HG02938 (cell line): ENCODE measurements around the gene MRPS14.
A peak's percentile ranks its signal among the peaks of the same experiment; 100 is the strongest.
"Not testable (repeated sequence)": the region's sequence is repeated elsewhere in the genome, so short reads cannot be mapped to it uniquely, and the experiment has no call there.

ENCODE experiments used
- ATAC-seq: cut with Tn5 transposase; IDR thresholded peaks from one replicate; pipeline ENCODE4 v1.9.1; 2021; ENCODE audit warnings: mild to moderate bottlenecking, moderate library complexity; ENCODE audit not compliant: unreplicated experiment

Gene MRPS14

DNA sequence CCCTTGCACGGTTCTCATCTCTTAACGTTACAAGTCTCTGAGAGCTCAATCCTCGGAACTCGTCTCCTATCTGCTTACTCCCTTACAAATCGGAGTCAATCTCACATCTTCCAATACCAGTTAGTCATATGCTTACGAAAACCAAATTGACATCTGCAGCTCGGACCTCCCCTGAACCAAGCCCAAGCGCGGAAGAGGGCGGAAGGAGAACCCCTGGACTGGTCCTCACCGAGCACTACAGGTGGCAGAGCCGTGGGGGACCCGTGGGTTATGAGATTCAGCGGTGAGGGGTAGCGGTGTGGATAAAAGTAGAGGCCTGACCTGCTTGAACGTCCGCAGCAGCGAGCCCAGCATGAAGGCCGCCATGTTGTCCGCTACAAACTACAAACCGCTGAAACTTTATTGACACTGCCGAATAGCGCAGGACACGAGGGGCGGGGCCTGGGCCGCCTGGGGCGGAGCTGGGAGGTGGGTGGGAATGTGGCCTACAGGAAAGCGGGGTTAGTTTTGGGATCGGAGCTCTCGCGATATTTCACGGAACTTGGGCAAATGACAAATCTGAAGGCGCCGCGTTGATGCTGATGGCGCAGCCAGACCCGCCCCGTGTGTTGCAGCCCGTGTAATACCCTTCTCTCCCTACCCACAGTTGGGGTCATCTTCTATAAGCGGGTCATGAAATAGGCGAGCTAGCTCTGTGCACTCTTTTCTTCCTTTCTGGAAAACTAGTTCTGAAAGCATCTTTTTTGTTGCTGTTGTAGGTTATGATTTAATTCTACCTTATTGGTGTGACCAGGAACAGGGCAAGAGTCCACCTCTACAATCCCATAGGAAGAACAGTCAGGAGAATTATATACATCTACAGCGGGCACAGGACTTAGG lies at the start of gene MRPS14:
Gene MRPS14 (minus strand): TSS at position 383 of the 879 bp plus-strand sequence. CDS start 17 bp downstream, at position 366.
- ATAC-seq = peak; percentile 86

DNA sequence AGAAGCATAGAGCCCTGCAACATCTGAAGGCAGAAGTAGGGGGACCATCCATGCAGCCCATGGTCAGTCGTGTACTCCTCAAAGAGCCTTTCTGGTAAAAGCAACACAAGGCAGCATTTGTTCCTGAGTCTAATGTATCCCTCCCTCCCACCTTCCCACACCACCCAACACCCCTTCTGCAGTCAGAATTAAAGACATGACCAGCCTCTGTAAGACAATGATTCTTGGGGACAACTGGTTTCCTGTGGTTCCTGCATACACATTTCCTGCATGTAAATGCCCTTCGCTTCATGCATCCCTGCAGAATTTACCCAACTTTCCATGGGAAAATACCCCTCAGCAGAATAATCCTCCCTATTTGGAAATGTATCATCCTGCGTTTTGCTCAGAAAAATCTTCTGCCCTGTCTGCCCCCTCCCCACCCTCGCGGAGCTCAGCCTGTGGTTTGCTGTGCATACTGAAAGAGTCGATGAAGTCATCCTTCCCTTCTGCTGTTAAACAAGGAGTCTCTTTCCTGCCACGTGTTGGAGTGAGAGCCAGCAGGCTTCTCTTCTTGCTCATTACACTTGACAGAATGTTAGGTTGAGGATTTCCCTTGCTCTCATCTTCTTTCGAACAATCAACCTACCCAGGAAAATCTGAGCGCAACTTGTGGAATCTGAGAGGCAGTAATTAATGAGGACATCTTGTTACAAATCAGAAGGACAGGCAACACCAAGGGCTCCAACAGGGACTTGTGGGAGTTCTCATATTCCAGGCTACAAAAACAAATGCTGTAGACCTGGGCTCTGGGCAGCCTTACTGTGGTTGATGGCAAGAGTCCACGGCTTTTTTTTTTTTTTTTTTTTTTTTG lies 49.1 kb upstream of the MRPS14 start:
- ATAC-seq = peak; percentile 69

DNA sequence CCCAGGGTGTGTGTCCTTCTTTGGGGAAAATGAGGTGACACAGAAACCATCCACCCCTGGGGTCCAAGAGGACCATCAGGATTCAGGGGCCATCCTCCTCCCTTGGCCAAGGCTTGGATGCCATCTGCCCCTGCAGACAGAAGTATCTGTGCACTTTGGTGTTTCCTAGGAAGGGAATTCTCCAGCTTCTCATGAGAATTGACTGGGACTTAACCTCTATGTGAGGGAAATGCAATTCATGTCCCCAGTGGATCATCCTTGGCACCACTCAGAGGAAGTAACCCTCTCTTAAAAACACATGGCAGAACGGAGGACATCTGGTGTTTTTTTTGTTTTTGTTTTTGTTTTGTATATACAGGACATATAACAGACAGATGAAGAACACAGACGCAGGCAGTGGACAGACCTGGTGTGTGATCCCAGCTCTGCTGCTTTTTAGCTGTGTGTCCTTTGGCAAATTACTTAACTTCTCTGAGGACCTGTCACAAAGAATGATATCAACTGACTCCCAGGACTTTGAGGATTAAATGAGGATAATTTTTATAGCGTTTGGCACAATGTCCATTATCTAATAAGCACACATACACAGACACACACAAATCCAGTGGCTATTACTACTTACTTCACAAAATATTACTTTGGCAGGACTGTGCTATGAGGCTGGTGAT lies 48.2 kb upstream of the MRPS14 start:
- ATAC-seq = no peak

DNA sequence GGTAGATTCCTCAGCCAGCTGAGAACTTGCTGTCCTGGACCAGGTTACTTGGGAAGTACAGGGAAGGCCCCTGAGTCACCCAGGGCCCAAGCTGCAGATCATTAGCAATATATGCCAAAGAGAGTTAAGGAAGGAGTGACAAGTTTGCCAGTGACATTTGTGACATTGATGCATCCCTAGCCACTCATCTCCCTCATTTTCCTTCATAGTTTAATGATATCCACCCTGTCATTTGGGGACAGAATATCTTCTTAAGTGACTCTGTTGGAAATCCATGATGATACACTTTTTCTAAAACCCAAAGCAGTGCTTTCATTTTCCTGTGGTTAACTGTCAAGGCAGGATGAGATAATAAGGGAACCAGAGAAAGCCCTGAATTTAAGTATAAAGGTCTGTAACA lies 47.6 kb upstream of the MRPS14 start:
- no peak for ATAC-seq

DNA sequence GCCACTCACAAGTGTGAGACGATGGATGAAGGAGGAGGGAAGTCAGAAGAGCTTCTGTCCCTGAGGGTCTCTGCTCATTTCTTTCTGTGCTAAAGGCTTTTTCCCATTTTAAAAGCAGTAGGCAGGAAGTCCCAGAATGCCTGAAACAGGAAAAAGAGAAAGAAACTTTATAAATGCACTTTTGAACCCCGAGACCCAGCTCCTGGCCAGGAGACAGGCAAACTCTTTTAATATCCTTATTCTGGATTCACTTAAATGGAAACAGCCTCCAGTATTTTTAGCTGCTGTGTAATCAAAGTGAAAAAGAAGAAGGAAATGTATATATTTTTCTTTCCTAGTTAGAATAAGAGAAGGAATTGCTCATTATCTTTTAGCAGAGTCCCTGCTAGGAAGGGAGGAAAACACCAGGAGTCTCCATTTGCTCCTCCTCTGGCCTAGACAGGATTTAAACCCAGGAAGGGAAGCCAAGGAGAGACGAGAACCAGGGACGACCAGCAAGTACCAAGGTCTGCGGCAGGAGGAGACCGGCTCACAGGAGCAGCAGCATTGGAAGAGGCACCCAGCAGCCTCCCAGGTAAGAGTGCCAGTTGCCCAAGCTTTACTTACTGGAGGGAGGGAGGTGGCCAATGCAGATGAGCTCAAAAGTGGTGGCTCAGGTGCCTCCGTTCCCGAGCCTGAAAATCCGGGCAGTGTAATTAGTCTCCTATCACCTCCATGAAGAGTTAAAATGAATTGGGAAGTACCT lies 44.3 kb upstream of the MRPS14 start, which contains the start of gene TNN:
Gene TNN (plus strand): TSS at position 472 of the 745 bp plus-strand sequence. CDS start 9,586 bp downstream, outside the sequence.
- ATAC-seq = no peak

DNA sequence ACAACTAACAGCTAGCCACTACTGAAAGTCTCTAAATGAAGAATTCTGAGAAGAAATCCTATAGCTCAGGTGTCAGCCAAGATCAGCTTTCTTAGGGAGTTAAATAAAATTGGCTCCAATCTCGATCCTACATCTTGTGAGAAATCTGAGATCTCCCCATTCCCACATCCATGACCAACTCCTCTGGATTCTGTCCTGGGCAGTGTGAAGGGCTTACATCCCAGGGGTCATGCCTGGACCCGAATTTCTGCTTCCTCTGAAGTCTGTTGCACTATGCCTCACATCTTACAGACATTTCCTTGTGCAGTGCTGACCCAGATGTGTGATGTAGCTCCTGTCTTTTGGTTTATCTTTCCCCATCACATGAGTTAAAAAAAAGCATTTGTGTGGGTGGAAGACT lies 39.6 kb upstream of the MRPS14 start:
- no peak for ATAC-seq

DNA sequence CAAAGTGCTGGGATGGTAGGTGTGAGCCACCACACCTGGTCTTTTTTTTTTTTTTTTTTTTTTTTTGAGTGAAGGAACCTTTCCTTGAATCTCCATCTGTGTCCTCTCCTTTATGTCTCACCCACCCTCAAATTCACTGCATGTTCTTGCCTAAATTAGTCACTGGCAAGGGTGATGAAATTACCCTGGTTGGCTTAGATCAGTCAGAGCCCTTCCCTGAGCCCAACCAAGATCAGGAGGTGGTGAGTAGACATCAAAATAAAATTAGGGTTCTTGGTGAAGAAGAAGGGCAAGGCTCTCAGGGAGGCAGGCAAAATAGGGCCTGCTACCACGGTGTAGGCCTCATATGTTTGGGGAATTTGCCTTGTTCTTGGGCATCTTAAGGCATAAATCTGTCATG lies 39.1 kb upstream of the MRPS14 start:
- ATAC-seq = no peak

DNA sequence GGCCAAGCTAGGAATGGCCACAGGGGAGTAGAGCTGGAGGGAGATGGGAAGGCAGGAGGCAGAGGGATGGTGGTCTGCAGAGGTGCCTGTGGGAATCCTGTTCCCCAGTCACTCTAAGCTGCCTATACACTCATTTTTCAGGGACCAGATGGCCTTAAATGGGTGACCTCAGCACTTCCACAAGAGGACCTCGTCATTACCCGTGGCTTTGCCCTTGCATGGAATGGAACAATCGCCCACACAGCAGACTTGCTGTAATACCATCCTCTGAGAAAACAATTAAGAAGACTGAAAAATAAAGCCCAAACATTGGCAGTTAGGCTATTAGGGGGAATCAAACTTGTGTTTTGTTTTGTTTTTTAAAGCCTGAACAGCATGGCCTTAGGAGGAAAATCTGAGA lies 31.5 kb upstream of the MRPS14 start:
- no peak for ATAC-seq

DNA sequence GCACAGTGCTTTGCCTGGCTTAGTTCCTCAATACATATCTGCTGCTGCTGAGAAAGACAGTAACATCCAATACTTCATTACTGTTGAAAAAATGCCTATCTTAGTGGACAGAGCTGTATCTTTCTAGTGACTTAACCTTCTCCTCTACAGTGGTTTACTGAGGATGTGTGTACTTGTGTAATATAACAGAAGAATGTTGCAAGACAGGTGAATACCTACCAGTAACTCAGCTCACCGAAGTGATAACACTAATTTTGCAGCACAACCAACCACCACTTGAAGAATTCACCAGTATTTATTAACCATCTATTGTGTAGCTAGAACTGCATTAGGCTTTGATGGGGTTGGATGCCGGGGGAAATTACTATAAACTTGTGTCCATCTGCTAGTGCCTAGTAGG lies 27.8 kb upstream of the MRPS14 start:
- ATAC-seq = no peak

DNA sequence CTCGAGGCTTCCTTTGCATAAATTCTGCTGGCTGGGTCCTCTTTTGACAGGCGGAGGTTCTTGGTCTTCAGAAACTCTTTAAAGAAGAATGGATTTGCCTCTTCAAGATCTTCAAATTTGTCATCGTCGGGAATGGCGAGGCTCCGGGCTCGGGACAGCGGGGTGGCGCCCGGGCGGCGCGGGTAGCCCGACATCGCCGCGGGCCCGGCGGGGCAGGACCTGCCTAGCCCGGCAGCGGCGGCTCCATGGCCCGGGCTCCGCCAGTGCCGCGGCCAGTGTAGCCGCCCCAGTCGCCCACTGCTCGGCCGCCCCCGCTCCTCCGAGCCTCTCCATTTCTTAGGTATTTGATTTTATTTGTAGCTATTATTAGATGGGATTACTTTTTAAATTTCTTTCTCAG lies 22.3 kb upstream of the MRPS14 start:
- ATAC-seq = no peak

DNA sequence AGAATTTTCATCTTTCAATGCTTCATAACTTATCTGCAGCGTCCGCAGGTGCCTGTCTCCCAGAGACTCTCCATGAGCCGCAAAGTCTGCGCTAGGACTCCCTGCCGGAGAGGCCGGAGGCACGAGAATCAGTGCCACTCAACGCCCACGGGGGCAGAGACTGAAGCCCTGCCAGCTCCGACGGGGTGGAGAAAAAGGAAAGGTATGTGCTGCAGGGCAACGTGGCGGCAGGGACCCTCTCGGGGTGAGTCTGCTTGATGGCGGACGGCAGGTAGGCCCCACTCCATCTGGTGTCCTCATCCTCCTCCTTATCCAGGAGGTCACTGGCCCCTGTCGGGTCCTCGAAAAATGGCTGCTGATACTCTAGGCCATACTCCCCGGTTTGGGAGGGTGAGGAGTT lies 21.9 kb upstream of the MRPS14 start:
- ATAC-seq = no peak

DNA sequence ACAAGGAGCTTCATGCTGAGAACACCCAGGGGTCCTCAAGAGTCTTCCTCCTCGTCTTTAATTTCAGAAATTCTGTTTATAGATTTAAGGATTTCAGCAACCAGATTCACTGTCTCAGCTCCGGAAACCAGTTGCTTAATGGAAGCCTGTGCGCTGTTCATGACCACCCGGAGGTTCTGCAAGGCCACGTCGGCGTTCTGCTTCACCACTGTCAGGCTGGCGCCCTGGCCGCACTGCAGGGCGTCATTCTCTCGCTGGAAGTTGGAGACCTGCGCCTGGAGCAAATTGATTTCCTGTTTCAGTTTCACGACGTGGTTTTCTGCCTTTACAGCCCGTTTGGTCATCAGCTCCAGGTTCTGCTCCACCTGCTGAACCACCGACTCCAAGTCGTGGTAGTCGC lies 21.4 kb upstream of the MRPS14 start:
- not testable (repeated sequence) for ATAC-seq

DNA sequence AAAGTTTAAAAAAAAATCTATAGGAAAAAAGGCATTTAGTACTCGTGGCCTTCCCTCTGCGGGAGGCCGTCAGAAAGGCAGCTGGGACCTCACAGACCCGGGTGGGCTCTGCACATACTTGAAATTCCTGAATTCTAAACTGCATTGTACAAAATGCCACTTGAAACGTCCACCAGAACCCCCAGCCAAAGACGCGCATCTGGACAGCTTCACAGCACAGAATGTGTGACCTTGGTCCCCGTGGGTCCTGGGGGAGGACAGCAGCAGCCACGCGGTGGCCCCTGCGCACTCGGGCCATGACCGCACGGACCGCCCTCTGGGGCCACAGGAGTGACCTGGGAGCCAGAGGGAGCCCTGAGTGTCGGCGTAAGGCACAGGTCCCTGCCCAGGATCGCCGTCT lies 20.6 kb upstream of the MRPS14 start:
- ATAC-seq = no peak

DNA sequence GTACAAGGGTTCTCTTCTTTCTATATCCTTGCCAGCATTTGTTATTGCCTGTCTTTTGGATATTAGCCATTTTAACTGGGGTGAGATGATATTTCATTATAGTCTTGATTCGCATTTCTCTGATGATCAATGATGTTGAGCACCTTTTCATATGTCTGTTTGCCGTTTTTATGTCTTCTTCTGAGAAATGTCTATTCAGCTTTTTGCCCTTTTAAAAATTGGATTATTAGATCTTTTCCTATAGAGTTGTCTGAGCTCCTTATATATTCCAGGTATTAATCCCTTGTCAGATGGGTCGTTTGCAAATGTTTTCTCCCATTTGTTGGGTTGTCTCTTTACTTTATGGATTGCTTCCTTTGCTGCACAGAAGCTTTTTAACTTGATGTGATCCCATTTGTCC lies 19.4 kb upstream of the MRPS14 start:
- ATAC-seq = no peak

DNA sequence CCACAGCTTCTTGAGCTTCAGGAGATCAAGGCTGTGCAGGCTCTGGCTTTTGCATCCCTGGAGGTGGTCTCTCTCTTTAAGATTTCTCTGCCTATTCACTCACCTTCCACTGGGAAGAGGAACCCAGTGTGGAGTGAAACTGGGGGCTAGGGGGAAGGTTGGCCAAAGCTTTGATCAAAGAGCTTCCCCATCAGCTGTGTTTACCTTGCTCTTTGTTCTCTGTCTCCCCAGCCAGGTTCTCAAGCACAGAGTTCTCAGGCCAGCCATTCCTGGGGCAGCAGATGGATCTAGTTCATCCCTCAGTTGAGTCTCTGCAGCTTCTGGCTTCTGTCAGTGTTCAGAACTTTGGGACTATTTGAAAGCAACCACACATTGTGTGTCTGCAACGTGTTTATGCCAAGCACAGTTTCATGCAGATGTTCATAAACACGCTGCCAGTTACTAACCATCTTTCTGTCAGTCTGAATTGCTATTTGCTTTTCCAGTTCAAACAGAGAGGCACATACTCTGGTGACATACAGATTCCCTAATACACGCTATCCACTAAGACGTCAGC lies 17.2 kb upstream of the MRPS14 start:
- no peak for ATAC-seq

DNA sequence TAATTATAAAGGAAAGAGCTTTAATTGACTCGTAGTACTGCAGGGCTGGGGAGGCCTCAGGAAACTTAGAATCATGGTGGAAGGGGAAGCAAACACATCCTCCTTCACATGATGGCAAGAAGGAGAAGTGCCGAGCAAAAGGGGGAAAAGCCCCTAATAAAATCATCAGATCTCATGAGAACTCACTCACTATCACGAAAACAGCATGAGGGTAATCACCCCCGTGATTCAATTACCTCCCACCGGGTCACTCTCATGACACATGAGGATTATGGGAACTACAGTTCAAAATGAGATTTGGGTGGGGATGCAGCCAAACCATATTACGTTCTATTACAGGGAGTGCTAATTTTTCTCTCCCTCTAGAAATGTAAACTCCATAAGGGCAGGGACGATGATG lies 14.2 kb upstream of the MRPS14 start:
- no peak for ATAC-seq

DNA sequence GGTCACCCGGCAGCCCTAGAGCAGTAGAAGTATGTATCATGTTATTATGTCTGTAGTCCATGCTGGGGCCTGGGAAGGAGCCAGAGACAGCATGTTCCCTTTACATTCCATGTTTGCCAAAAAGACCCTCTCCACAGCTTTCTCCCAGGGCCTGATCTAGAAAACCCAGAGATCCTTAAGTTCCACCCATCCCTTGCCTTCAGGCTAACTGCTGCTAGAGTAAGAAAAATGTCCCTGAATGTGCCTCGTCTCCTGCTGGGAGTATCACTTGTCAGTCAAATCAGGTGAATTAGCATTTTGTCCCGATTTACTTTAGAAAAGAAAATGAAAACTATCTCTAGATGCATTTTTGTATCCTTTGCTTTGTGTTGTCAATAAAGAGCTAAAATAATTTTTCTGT lies 13.3 kb upstream of the MRPS14 start:
- no peak for ATAC-seq

DNA sequence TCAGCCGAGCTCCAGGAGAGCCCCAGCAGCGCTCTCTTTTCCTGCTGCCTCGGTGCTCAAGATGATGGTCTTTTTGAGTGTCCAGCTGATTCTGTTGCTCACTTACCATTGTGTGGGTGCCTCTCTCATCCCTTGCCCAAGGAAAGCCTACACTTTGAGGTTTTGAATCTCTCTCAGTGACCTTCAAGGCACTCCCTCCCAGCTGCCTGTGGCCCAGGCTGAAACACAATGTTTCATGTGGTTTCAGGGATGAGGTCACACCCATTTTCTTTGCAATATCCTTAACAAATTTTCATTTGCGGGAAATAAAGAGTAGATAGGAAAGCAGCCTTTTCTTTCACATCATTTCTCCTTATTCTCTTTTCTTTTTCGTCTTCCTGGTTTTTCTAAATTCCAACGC lies 12.6 kb upstream of the MRPS14 start:
- ATAC-seq = no peak

DNA sequence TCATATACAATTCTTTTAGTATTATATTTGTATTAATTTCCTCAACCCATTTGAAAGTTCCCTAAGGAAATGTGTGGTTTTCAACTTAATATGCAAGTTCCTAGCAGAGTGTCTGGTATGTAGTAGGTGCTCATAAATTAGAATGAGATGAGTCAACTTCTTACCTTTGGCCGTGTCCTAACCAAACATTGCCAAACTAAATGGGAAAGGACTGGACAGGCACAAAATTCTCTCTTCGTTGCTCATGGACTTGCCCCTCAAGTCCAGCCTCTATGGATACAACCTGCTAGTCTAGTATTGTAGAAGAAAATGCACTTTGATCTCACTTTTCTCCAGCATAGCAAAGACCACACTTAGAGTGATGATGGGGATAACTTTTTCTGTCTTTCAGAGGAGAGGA lies 11.6 kb upstream of the MRPS14 start:
- no peak for ATAC-seq

DNA sequence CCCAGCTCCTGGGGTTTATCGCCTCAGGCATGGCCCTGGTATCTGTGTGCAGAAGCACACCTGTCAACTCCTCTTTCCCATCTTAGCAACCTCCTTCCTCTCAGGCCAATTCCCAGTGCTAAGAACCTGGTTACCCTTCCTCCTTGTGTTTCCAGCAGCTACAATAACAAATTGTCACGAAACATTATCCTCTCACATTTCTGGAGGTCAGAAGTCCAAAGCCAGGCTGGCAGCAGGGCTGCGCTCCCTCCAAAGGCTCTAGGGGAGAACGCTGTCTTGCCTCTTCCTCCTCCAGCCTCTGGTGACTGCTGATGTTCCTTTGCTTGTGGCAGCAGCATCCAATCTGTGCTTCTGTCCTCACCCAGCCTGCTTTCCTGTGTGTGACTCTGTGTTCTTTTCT lies 10.7 kb upstream of the MRPS14 start:
- no peak for ATAC-seq
